Astrocyte (in vitro differentiated cells and primary cell): Measurements from ENCODE around the gene NLRP6. TPM values are rescaled to one million over a fixed set of nuclear protein-coding genes. Genes with fewer than 3 reads are reported as not detected.

Experiments used
- DNase-seq: peaks from one replicate; pipeline ENCODE4 v3.0.0-alpha.2; 2010; ENCODE audit warnings: low read depth
- FAIRE-seq: peaks from 2 replicates; lab custom pipeline; 2011; peaks lifted over from hg19 to GRCh38; lab: Jason Lieb, UNC
- H2AFZ ChIP-seq: 2 replicates; pipeline ENCODE4 v1.6.0; 2012; ENCODE audit warnings: low read depth, low read length, inconsistent platforms
- H3K27ac ChIP-seq: 2 replicates; pipeline ENCODE4 v1.5.1; 2011; ENCODE audit warnings: low read depth, low read length, inconsistent platforms
- H3K27me3 ChIP-seq: 2 replicates; pipeline ENCODE4 v1.6.0; 2011; ENCODE audit warnings: low read length, inconsistent platforms; ENCODE audit not compliant: insufficient read depth
- H3K36me3 ChIP-seq: 2 replicates; pipeline ENCODE4 v1.5.1; 2011; ENCODE audit warnings: low read length, inconsistent platforms; ENCODE audit not compliant: insufficient read depth
- H3K4me1 ChIP-seq: 2 replicates; pipeline ENCODE4 v1.5.1; 2011; ENCODE audit warnings: low read length, inconsistent platforms; ENCODE audit not compliant: insufficient read depth
- H3K4me2 ChIP-seq: 2 replicates; pipeline ENCODE4 v1.6.0; 2012; ENCODE audit warnings: low read length, inconsistent platforms
- H3K4me3 ChIP-seq: 2 replicates; pipeline ENCODE4 v1.5.1; 2011; ENCODE audit warnings: low read depth, mild to moderate bottlenecking, low read length, inconsistent platforms; ENCODE audit not compliant: insufficient read depth
- H3K79me2 ChIP-seq: 2 replicates; pipeline ENCODE4 v1.6.0; 2012; ENCODE audit warnings: mild to moderate bottlenecking, low read length, inconsistent platforms; ENCODE audit not compliant: insufficient read depth
- H3K9ac ChIP-seq: 2 replicates; pipeline ENCODE4 v1.6.0; 2012; ENCODE audit warnings: mild to moderate bottlenecking, low read length, inconsistent platforms
- H3K9me3 ChIP-seq: 2 replicates; pipeline ENCODE4 v1.5.1; 2012; ENCODE audit warnings: low read depth, mild to moderate bottlenecking, low read length, inconsistent platforms; ENCODE audit not compliant: insufficient read depth
- H4K20me1 ChIP-seq: 2 replicates; pipeline ENCODE4 v1.6.0; 2012; ENCODE audit warnings: low read length, inconsistent platforms; ENCODE audit not compliant: insufficient read depth
- H3K27ac Mint-ChIP-seq: one replicate; pipeline ENCODE4 v1.8.0; 2021; ENCODE audit warnings: mild to moderate bottlenecking, mixed read lengths; ENCODE audit not compliant: unreplicated experiment
- H3K27me3 Mint-ChIP-seq: one replicate; pipeline ENCODE4 v1.8.0; 2021; ENCODE audit warnings: low read depth, mixed read lengths; ENCODE audit not compliant: unreplicated experiment
- H3K36me3 Mint-ChIP-seq: one replicate; pipeline ENCODE4 v1.8.0; 2021; ENCODE audit warnings: low read depth, mixed read lengths; ENCODE audit not compliant: unreplicated experiment
- H3K4me1 Mint-ChIP-seq: one replicate; pipeline ENCODE4 v1.8.0; 2021; ENCODE audit warnings: low read depth, mixed read lengths; ENCODE audit not compliant: unreplicated experiment
- H3K4me3 Mint-ChIP-seq: one replicate; pipeline ENCODE4 v1.8.0; 2021; ENCODE audit warnings: mild to moderate bottlenecking, moderate library complexity, mixed read lengths; ENCODE audit not compliant: unreplicated experiment
- H3K9me3 Mint-ChIP-seq: one replicate; pipeline ENCODE4 v1.8.0; 2021; ENCODE audit warnings: mild to moderate bottlenecking, mixed read lengths; ENCODE audit not compliant: unreplicated experiment
- CTCF ChIP-seq: IDR thresholded peaks from 2 replicates; pipeline ENCODE4 v1.5.1; 2011; ENCODE audit warnings: low read depth, mild to moderate bottlenecking, inconsistent platforms, low read length, moderate library complexity; ENCODE audit not compliant: insufficient read depth
- EZH2 ChIP-seq: IDR thresholded peaks from 2 replicates; pipeline ENCODE4 v1.6.1; 2012; ENCODE audit warnings: mild to moderate bottlenecking, low read length, inconsistent platforms; ENCODE audit not compliant: insufficient read depth
- total RNA-seq: library from RNA; stranded (reverse); gene quantifications from 2 replicates; pipeline ENCODE4 v1.2.1, GENCODE V29; 2021

NLRP6 gene
- total RNA-seq, 1 donor from 2014 or later: not detected

DNA sequence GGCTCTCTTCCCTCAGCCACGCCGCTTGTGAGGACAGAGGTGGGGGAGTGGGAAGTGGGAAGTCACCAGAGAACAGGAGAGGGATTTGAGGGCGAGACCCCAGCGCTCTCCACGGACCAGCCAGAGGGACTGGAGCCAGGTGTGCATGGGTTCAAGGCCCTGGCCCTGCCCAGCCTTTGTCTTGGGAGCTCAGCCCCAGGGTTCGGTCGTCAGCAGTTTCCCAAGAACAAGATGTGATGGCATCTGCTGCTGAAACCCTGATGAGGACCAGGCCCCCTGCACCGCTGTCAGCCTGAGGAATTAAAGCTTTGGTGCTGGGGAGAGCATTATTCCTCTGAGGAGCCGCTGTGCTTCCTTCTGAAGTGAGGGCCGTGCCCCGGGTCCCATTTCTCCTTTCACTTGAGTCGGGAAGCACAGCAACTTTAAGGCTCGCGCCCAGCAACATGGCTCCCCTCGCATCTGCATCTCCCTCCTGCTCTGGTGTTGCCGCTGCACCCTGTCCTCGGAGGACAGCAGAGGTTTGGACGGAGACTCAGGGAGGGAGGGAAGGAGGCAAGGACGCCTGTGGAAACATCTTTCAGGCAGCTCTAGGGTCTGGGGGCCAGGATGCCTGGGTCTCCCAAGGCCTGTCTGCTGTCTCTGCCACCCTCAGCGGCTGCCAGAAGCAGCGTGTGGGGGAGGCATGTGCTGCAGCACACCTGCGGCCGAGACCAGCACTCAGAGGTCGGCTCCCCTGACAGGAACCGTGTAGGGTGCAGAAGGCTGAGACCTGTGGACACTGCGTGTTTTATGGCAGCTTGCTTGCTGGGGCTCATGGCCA is 17.4 kb downstream of the NLRP6 start:
- Histone ChIP-seq H3K27me3 (no peaks in the 10 kb centered on the region), H4K20me1 (no peaks in the 10 kb centered on the region), H3K4me3 (no peak overlapping the region), H3K9ac (no peak overlapping the region), H2AFZ (no peak overlapping the region), H3K27ac (no peak overlapping the region), H3K4me2 (no peak overlapping the region), H3K9me3 (no peaks in the 10 kb centered on the region), H3K4me1 (no peaks in the 10 kb centered on the region), H3K79me2 (no peaks in the 10 kb centered on the region), H3K36me3 (no peaks in the 10 kb centered on the region)
- no peak for DNase-seq
- H3K36me3 Mint-ChIP-seq: peaks cover 4% of the 10 kb centered on the region
- no peak overlapping the region for H3K27ac Mint-ChIP-seq
- H3K4me3 Mint-ChIP-seq: no peak overlapping the region
- no peak for TF ChIP-seq EZH2
- TF ChIP-seq CTCF: no peak
- no peaks in the 10 kb centered on the region for H3K9me3 Mint-ChIP-seq
- peaks cover 14% of the 10 kb centered on the region for H3K27me3 Mint-ChIP-seq
- no peak for FAIRE-seq
- H3K4me1 Mint-ChIP-seq: peaks cover 3% of the 10 kb centered on the region

- no peak for FAIRE-seq
- peaks cover 4% of the 10 kb centered on the region for H3K36me3 Mint-ChIP-seq
- H3K79me2 ChIP-seq: no peaks in the 10 kb centered on the region
- DNase-seq: no peak
- no peak overlapping the region for H2AFZ ChIP-seq
- H3K4me1 Mint-ChIP-seq: peaks cover 3% of the 10 kb centered on the region
- H3K4me3 ChIP-seq: no peak overlapping the region
- H3K36me3 ChIP-seq: no peaks in the 10 kb centered on the region
- no peak overlapping the region for H3K4me3 Mint-ChIP-seq
- H3K9me3 Mint-ChIP-seq: no peaks in the 10 kb centered on the region
- H3K4me1 ChIP-seq: no peaks in the 10 kb centered on the region
- no peak overlapping the region for H3K4me2 ChIP-seq
- H3K9ac ChIP-seq: no peak overlapping the region
- H3K27me3 Mint-ChIP-seq: peaks cover 13% of the 10 kb centered on the region
- no peaks in the 10 kb centered on the region for H3K9me3 ChIP-seq
- TF ChIP-seq EZH2: no peak
- no peaks in the 10 kb centered on the region for H4K20me1 ChIP-seq
- no peak overlapping the region for H3K27ac Mint-ChIP-seq
- no peak overlapping the region for H3K27ac ChIP-seq
- no peaks in the 10 kb centered on the region for H3K27me3 ChIP-seq
Measured at GRCh38 chr11:296171-297050, 18.2 kb downstream of the NLRP6 start.

DNA sequence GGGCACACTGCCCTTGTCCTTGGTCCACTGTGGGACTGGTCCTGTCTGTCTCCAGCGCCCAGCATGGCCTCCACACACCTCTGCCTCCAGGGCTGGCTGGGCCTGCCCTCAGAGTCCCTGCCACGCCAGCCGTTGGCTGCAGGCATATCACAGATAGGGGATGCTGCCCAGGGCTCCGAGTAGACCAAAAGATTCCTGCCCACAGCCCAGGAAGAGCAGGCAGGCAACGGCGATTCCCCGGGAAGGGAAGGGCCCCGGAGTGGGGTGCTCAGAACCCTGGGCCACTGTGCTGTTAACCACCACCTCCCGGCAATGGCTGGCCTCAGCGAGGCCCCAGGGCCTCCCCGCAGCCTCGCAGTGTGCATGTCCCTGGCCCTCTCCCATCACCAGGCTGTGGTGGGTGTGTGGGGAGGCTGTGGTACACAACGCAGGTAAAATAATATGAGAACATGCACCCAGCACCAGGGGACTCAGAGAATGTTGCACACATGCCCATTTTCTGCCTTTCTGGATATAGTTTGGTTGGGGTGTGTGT is 18.9 kb downstream of the NLRP6 start:
- FAIRE-seq (no peak), DNase-seq (no peak)
- no peaks in the 10 kb centered on the region for H3K36me3 ChIP-seq
- no peak overlapping the region for H3K9ac ChIP-seq
- Mint-ChIP-seq H3K36me3 (peaks cover 3% of the 10 kb centered on the region), H3K27ac (no peak overlapping the region), H3K4me3 (no peak overlapping the region), H3K27me3 (peaks cover 11% of the 10 kb centered on the region), H3K4me1 (peaks cover 3% of the 10 kb centered on the region), H3K9me3 (no peaks in the 10 kb centered on the region)
- H3K4me2 ChIP-seq: no peak overlapping the region
- H3K4me3 ChIP-seq: no peak overlapping the region
- H3K27ac ChIP-seq: no peak overlapping the region
- TF ChIP-seq EZH2 (no peak), CTCF (no peak)
- H3K27me3 ChIP-seq: no peaks in the 10 kb centered on the region
- no peaks in the 10 kb centered on the region for H3K4me1 ChIP-seq
- H2AFZ ChIP-seq: no peak overlapping the region
- H4K20me1 ChIP-seq: no peaks in the 10 kb centered on the region
- no peaks in the 10 kb centered on the region for H3K9me3 ChIP-seq
- H3K79me2 ChIP-seq: no peaks in the 10 kb centered on the region
